ENCODE measurements around the gene CCL24.
"Not testable (repeated sequence)": the region's sequence is repeated elsewhere in the genome, so short reads cannot be mapped to it uniquely, and the experiment has no call there.

CCL24 gene

GRCh38 chr7:75779516-75779915 lies 34.1 kb downstream of the CCL24 start:
- DNase-seq, result not testable (repeated sequence)

GRCh38 chr7:75779035-75779434 lies 34.6 kb downstream of the CCL24 start:
- DNase-seq, result not testable (repeated sequence)

- peak; percentile 86 for DNase-seq
Observed at GRCh38 chr7:75776295-75776971, 37.2 kb downstream of the CCL24 start.

DNA sequence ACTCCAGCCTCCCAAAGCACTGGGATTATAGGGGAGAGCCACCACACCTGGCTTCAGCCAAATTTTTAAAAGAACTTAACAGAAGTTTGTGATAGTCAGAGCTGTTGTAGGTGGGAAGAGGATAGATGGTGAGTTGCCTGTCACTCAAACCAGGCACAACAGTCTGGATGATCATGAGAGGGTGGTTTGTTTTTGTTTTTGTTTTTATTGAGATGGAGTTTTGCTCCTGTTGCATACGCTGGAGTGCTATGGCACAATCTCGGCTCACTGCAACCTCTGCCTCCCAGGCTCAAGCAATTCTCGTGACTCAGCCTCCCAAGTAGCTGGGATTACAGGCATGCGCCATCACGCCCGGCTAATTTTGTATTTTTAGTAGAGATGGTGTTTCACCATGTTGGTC lies 39.6 kb downstream of the CCL24 start:
- not testable (repeated sequence) for DNase-seq

DNA sequence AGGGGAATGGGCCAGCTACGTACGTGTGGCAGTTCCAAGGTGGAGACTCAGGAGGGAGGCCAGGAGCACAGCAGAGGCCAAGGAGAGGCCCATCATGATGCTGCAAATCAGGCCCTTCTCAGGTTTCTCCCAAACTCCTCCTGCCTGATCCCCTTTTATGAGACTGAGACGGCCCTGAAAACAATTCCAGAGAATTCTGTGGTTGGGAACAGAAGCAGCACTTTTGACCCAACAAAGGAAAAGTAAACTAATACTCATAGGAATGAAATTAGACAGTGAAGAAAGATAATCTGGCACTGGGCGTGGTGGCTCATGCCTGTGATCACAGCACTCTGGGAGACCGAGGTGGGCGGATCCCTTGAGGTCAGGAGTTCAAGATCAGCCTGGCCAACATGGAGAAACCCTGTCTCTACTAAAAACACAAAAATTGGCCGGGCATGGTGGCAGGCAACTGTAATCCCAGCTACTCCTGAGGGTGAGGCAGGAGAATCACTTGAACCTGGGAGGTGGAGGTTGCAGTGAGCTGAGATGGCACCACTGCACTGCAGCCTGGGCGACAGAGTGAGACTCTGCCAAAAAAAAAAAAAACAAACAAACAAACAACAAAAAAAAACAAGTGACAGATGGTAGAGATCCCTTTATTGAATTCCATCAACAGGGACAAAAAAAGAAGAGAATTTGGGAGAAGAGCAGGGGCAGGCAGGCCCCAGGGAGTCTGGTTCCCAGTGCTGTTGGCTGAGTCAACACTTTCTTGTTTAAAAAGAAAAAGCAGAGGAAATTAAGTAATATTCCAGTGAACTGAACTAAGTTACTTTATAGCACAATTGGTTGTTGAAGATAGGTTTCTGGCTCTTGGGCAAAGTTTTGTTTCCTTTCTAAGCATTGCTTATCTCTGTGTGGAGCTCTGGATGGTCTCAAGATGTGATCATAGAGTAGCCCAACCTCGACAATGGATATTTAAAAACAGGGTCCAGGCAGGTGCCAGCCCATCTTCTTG lies 41.2 kb downstream of the CCL24 start, which contains the start of gene CCL26:
Gene CCL26 (minus strand): TSS at position 131 of the 997 bp plus-strand sequence. CDS start 35 bp downstream, at position 96.
- no peak for DNase-seq

- DNase-seq, result no peak
Observed at GRCh38 chr7:75771224-75771623, 42.4 kb downstream of the CCL24 start.

DNA sequence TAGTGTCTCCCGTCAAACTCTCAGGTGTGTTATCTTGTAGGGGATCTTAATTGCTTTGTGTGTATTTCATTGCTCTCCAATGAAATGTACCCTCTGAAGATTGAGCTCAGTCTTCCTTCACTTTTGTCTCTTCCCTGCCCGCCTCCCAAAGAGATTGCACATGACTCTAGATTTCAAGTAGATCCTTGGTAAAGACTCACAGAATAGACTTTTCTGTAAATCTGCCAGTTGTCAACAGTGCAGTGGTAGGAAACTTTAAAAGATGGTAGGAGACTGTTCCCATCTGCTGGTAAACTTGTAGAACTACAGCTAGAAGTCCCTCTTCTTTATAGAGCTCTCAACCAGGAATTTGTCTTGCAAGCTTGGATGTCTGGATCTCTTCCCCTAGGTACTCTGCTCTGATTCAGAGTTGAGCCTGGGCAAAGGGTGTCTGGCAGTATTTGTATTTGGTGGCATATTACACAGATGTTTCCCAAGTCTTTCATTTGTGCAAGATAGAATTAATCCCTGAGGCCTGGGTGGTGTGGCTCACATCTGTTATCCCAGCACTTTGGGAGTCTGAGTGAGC lies 51.2 kb downstream of the CCL24 start:
- peak; percentile 87 for DNase-seq

DNA sequence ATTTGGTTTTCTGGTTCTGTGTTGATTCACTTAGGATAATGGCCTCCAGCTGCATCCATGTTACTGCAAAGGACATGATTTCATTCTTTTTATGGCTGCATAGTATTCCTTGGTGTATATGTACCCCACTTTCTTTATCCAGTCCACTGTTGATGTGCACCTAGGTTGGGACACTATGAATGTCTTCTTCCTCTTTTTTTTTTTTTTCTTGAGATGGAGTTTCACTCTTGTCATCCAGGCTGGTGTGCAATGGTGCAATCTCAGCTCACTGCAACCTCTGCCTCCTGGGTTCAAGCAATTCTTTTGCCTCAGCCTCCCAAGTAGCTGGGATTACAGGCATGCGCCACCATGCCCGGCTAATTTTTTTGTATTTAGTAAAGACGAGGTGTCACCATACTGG lies 51.8 kb downstream of the CCL24 start:
- not testable (repeated sequence) for DNase-seq
